Measurements from ENCODE around the gene SLC35D3.
"Not testable (repeated sequence)": the region's sequence is repeated elsewhere in the genome, so short reads cannot be mapped to it uniquely, and the experiment has no call there.

SLC35D3 gene, protein sequence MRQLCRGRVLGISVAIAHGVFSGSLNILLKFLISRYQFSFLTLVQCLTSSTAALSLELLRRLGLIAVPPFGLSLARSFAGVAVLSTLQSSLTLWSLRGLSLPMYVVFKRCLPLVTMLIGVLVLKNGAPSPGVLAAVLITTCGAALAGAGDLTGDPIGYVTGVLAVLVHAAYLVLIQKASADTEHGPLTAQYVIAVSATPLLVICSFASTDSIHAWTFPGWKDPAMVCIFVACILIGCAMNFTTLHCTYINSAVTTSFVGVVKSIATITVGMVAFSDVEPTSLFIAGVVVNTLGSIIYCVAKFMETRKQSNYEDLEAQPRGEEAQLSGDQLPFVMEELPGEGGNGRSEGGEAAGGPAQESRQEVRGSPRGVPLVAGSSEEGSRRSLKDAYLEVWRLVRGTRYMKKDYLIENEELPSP

GRCh38 chr6:136921936-136922684, at the start of gene SLC35D3:
Gene SLC35D3, plus strand, starts transcription at chr6:136922301. Its CDS starts 128 bp downstream, at chr6:136922429.
- DNase-seq (ENCODE audit: low read depth in 2 of 2): no peak

GRCh38 chr6:136873748-136874147, 48.4 kb upstream of the SLC35D3 start:
- DNase-seq (ENCODE audit: low read depth in 2 of 2): no peak

DNA sequence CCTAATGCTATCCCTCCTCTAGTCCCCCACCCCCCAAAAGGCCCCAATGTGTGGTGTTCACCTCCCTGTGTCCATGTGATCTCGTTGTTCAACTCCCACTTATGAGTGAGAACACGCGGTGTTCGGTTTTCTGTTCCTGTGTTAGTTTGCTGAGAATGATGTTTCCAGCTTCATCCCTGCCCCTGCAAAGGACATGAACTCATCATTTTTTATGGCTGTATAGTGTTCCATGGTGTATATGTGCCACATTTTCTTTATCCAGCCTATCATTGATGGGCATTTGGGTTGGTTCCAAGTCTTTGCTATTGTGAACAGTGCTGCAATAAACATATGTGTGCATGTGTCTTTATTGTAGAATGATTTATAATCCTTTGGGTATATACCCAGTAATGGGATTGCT, 45.6 kb upstream of the SLC35D3 start:
- not testable (repeated sequence) for DNase-seq (ENCODE audit: low read depth in 2 of 2)

GRCh38 chr6:136880748-136881460, 41.2 kb upstream of the SLC35D3 start:
- no peak for DNase-seq (ENCODE audit: low read depth in 2 of 2)

DNA sequence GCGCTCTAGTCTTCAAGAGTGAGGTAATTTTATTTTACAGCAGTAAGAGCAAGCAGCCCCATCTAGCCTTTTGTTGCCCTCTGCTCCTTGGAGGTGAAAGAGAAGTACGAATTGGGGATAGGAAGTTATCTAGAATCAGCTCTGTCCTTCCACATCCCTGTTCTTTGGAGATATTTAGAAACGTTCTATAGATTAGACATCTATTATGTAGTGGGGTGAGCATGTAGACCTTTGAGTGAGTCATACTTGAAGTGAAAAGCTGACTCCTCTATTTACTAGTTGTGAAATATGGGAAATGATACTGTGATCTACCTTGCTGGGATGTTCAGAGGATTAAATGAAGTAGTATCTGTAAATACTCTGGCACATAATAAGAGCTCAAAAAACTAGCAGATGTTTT, 36.0 kb upstream of the SLC35D3 start:
- no peak for DNase-seq (ENCODE audit: low read depth in 2 of 2)

DNA sequence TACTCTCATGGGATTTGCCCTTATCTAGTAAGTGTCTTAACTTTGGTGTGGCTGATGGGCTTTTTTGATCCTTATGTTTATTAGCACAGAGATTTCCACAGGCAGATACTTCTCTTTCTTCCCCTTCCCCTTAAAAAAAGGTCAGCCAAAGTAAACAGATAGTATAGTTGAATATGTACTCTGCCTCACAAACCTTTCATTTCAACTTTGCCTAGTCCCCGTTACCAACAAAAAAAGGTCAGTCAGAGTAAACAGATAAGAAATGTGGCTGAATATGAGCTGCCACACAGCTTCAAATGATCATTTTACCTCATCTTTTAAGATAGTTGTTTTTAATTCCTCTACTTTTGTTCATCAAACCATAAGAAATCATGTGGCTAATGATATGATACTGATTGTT, 34.1 kb upstream of the SLC35D3 start:
- DNase-seq (ENCODE audit: low read depth in 2 of 2): no peak

- DNase-seq (ENCODE audit: low read depth in 2 of 2): no peak
Observed at GRCh38 chr6:136889271-136890193, 32.6 kb upstream of the SLC35D3 start.

DNA sequence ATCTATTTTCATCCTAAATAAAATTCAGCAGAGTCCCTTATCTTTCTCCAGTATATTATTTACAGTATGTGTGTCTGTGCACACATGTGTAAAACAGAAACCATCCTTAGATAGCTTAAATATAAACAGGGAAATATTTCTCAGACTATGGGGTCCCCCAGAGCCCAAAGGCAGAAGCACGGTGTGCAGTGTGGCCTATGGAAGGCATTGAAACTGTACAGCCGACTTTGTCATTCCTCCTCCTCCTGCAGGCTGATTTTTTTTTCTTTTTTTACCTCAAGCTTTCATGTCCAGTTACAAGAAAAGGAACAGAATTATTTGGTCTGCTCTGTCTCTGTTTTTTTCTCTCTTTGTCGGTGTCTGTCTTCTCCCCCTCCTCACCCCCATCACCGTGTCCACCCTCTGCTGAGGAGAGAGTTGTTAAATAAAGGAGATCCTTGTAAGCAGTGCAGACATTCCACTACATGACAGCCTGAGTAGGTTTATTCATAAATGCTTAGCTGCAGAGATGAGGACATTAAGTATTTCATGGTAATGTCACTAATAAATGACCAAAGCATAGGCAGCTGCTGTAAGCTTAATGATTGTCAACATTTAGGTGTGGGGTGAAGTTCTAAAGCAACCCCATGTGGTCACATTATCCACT, 31.8 kb upstream of the SLC35D3 start:
- no peak for DNase-seq (ENCODE audit: low read depth in 2 of 2)

GRCh38 chr6:136890986-136891385, 31.1 kb upstream of the SLC35D3 start:
- DNase-seq (ENCODE audit: low read depth in 2 of 2): no peak

DNA sequence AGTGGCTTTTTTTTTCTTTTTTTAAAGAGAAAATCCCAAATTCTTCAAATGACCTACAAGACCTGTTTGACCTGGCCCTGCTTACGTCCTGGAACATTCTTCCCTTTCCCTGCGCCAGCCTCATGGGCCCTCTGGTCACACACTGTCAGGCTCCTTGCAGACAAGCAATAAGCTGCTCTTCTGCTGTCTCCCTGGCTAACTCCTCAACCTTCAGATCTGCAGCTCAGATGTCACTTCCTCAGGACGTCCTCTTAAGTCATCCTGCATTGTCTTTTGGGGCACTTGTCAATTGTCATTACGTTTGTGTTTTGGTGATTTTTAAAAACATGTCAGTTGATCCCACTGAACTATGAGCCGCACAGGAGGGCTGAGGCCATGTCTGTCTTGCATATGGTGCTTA, 28.9 kb upstream of the SLC35D3 start:
- DNase-seq (ENCODE audit: low read depth in 2 of 2): no peak

GRCh38 chr6:136895901-136896300, 26.2 kb upstream of the SLC35D3 start:
- DNase-seq (ENCODE audit: low read depth in 2 of 2): no peak

DNA sequence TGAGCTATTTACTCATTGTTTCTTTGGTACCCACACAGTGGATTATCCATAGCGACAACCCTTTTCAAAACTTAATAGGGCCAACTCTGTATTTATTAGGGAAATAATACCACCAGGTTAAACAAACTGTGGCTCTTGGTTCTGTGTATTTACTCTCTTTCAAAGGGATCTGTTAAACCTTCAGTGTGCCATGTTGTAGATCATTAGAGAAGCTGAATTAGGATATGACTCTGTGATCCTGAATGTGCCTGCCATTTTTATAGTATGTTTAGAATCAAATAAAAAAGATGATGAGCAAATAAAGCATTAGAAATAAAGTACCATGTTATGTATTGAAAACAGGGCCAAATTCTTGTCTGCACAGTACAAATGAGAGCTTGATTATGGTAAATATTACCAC, 25.0 kb upstream of the SLC35D3 start:
- no peak for DNase-seq (ENCODE audit: low read depth in 2 of 2)

DNA sequence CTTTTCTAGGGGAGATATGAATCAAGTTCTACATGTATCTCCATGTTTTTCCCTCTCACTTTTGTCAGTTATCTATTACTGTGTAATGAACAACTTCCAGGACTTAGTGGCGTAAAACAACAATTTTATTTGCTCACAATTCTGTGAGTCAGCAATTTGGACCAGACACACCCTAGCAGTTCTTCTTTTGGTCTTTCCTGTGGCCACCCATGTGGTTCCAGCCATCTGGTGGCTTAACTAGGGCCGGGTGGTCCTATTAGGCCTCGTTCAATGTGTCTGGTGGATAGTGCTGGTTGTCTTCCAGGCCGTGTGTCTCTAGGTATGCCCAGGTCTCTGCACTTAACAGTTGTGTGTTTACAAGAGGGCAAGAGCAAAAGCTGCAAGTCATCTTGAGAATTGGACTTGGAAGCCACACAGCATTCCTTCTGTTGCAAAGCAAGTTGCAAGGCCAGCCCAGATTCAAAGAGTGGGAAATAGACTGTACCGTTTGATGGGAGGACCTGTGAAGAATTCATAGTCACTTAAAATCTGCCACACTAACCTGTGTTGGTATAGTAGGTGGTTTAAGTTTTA, 20.8 kb upstream of the SLC35D3 start:
- no peak for DNase-seq (ENCODE audit: low read depth in 2 of 2)

DNA sequence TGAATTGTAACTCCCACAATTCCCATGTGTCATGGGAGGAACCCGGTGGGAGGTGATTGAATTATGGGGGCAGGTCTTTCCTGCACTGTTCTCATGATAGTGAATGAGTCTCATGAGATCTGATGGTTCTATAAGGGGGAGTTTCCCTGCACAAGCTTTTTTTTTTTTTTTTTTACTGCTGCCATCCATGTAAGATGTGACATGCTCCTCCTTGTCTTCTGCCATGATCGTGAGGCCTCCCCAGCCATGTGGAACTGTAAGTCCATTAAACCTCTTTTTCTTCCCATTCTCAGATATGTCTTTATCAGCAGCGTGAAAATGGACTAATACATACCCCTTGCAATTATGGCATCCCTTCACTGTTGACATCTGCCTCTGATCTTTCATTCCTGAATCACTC, 17.6 kb upstream of the SLC35D3 start:
- not testable (repeated sequence) for DNase-seq (ENCODE audit: low read depth in 2 of 2)

DNA sequence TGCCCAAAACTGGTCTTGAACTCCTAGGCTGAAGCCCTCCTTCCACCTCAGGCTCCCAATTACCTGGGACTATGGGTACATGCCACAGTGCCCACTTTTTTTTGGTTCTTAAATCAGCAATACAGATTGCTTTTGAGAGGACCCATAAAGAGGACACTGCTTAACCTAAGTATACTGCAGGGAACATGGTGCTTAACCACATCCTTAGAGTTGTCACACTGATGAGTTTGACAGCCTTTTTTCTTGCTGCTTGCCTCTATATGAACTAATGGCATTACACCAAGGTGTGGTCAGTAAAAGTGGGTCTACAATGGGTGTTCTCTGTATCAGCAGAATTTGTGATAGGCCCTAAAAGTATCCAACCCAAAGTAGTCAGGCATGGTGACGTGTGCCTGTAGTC, 7.2 kb upstream of the SLC35D3 start:
- no peak for DNase-seq (ENCODE audit: low read depth in 2 of 2)

GRCh38 chr6:136918706-136919105, 3.4 kb upstream of the SLC35D3 start:
- no peak for DNase-seq (ENCODE audit: low read depth in 2 of 2)

DNA sequence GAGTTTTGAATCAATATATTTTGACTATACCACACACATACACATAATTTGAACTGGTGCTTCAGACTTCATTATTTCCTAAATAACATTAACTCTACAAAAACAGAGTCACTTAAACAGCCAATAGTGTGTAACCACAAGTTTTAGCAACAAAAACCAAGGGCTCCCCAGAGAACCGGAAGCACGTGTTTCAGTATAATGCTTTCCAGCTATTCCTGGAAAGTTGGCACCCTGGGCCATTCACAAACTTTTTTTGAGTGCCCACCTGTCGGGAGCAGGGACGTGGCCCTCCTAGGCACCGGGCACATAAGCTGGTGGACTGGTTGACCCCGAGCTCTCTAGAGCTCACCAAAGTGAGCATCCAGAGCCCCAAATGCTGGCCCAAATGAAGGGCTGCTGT, 1.9 kb upstream of the SLC35D3 start:
- DNase-seq (ENCODE audit: low read depth in 2 of 2): no peak

DNA sequence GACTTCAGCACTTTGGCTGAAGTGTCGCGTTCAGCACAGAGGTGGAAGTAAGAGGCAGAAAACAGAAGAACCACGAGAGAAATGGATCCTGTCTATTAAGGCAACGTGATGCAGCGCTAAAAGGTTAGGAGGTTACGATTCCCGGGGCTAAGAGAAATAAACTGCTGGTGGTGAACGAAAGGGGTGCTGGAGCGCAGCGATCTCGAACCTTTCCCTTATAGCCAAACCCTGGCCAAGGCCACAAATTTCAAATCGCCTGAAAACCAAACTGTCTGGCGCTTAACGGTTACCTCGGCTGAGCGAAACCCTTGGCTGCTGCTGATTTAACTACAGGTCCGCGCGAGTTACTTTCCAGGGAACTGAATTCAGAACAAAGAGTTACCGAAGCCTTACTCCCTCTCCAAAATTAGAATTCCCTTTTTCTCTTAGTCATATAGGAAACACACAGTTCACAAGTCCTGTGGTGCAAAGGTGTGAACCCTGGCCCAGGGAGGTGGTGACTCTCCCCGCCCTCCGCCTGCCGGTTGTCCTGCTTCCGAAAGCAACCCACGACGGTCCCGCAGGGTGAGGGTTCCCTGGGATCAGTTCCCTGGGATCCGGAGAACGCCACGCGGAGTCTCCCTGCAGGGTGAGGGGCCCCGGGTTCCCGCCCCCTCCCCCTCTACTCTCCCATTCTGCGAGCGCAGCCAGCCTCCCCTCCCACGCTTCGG, 1.3 kb upstream of the SLC35D3 start:
- no peak for DNase-seq (ENCODE audit: low read depth in 2 of 2)

DNA sequence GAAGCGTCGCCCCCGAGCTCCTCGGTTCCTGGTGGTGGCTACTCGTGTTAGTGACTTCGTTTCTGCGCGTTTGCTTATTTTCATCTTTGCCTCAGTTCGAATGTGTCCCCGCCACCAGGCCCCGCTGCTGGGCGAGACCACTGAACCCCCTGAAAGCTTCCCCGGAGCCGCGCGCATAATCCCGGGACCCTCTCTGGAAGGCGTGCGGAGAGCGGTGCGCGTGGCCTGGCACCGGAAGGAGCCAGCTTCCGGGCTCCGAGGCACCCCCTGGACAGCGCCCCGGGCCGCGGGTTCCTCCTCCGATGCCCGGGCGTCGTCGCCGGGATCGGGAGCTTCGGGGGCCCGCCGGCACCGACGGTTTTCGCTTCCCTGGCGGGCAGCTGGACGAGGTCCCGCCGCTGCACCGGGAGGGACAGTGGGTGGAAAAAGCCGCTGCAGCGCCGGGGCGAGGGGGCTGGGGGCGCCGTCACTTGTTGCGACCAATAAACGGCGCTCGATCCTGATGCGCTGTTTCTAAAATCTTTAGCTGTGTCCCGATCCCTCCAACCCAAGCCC, 643 bp upstream of the SLC35D3 start:
- DNase-seq (ENCODE audit: low read depth in 2 of 2): no peak

DNA sequence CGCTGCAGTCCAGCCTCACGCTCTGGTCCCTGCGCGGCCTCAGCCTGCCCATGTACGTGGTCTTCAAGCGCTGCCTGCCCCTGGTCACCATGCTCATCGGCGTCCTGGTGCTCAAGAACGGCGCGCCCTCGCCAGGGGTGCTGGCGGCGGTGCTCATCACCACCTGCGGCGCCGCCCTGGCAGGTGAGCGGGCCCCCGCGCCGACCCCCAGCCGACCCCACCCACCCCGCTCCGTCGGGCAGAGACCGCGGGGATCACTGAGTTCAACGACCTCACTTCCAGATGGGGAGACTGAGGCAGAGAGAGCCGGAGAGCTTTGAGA, 545 bp downstream of the SLC35D3 start:
- no peak for DNase-seq (ENCODE audit: low read depth in 2 of 2)

All from stimulated activated CD8-positive, alpha-beta memory T cell treated with anti-CD3 and anti-CD28 coated beads, Interleukin-15, amount 100 ng/mL, for 48 hours (primary cell).